ENCODE measurements around the gene TFF2.

Gene TFF2

DNA sequence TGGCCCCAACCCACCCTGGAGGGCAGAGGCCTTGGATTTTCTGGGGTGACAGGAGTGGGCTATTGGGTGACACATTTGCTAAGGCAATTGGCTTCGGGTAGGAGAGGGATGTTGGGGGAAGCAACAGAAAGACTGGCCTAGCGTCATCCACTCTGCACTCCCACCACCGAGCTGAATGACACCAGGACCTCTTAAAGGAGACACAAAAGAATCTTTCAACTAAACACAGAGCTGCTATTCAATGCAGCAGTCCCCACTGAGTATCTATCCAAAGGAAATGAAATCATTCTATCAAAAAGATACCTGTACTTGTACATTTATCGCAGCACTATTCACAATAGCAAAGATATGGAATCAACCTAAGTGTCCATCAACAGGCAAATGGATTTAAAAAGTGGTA, 6.2 kb downstream of the TFF2 start:
- DNase-seq, result no peak

DNA sequence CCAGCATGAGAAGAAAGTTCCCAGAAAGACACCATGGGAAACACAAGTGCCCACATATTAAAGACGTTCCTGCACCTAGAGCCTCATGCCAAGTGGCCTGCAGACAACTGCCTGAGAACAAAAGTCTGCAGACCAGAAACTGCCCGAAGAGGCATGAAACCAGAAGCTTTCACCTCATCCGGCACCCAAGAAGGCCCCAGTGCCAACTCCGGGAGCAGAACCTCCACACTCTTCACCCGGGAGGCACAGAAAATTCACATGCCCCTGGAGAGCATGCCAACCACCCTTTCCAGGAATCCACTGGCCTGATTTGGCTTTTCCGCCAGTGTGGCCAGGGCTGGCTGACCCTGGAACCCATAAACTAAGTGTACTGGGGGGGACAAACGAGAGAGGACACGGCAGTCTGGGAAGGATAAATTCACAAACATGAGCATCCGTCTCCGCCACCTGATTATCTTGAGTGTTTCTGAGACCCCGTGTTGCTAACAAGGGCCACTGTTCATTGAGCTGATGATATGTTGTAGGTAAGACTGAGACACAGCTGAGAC, 6.8 kb downstream of the TFF2 start:
- DNase-seq, result no peak

DNA sequence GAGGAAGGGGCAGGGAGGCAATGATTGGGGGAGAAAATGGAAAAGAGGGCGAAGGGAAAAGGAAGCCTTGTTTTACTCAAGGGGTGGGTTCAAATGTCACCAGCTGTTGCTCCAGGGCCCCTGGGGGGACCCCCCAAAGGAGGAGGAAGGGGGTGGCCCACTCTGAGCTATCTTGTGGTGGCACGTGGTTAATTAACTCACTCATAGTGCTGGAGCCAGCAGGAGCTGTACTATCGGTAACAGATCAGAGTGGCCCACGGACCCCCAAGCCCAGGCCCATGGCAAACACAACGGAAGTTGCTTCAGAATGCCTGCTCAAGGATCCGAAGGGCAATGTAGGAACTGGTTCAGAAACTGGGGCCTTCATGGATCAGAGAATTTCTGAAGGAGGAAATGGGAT, 7.2 kb downstream of the TFF2 start:
- DNase-seq, result no peak

DNA sequence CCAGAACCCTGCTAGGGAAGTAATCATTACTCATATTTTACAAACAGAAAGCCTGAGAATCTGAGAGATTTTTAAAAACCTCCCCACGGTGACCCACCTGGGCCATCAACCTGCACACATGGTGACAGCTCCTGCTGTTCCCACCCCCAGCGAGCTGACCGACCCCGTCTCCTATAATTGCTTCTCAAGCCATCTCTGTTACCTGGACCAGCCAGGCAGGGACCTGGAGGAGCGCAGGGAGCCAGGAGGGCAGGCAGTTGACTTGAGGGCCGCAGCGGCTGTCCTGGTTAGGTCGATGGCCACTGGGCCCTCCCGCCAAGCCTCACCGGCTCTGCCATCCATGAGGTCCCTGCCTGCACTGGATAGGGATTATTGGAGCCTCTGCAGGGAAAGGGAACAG, 7.7 kb downstream of the TFF2 start:
- no peak for DNase-seq

DNA sequence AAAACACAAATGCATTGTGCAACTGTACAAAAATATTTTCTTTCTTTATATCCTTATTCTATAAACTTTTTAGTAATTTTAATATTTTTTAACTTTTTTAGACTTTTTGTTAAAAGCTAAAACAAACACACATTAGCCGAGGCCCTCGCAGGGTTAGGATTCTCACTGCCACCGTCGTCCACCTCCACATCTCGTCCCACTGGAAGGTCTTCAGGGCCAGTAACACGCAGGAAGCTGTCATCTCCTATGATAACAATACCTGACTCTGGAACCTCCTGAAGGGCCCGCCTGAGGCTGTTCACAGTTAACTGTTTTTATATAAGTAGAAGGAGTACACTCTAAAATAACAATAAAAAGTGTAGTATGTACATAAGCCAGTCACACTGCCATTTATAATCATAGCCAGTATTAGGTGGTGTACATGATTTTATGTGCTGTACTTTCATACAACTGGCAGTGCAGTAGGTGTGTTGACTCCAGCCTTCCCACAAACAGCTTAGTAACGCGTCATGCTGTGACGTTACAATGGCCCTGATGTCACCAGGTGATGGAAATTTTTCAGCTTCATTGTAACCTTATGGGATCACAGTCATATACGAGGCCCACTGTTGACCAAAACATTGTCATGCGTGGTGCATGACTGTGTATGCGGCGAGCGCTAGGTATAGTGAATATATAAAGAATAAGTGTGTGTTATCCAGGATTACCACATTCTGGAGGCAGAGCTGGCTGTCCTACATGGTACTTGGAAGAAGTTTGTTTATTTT, 8.8 kb downstream of the TFF2 start:
- no peak for DNase-seq

DNA sequence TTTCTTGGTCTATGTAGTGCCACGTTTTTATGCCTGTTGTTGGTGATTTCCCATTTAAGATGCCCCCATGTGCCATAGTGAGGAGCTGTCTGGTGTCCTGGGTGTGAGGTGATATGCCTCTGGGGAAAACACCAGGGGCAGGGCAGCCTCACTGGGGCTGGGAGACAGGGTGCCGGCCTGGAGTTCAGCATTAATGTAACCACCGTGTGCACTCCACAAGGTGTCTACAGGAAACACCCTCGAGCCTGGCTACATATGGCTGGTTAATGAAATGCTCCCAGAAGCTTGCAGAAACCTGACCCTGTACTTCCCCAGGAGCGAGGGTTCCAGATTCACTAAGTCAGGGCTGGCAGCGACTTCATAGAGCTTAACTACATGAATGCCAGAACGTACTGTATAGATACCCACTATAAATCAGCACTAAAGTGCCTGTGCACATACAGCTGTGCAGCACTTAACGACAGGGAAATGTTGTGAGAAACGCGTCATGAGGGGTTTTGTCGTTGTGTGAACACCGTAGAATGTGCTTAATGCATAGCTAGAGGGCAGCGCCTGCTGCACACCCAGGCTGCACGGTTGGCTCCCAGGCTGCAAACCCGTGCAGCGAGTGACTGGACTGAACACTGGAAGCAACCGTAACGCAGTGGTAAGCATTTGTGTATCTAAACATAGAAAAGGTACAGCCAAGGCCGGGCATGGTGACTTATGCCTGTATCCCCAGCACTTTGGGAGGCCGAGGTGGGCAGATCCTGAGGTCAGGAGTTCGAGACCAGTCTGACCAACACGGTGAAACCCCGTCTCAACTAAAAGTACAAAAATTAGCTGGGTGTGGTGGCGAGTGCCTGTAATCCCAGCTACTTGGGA, 10.4 kb downstream of the TFF2 start:
- DNase-seq, result no peak

DNA sequence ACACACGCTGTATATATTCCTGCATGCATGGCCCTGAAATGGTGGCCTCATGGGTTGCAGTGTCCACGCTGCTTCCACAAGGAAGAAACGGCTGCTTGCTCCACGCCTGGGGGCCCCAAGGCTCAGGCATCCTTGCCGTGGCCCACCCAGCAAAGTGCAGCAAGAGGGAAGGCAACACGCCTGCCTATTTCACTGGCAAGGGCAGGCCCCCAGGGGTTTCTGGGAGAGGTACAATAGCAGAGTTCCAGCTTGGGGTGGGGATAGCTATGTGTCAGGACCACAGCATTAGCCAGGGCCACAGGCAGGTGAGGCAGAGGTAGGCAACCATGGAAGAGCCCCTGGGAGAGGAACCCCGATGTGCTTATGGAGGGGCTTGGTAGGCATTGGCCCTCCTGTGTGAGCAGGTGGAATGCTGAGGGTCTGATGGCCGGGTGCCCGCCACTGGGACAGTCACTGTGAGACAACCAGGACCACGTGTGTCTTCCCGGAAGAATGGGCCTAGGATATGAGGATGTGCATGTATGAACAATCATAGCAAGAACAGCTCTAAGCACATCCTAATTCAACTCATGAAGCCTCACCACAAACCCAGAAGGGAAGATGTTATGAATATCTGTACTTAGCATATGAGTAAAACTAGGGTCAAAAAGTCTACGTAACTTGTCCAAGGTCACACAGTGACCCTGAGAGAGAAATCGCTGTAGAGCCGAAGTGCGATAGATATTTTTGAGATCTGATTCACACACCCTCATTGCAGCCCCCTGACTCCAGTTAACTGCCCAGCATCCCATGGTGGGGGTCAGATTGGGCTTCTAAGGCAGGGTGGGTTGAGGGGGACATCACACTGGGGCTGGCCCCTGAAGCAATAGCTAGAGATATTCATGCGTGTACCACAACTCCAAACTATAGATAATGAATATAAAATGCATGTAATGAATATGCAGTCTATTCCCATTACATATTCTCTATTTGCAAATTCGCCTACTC, 11.8 kb downstream of the TFF2 start:
- no peak for DNase-seq

DNA sequence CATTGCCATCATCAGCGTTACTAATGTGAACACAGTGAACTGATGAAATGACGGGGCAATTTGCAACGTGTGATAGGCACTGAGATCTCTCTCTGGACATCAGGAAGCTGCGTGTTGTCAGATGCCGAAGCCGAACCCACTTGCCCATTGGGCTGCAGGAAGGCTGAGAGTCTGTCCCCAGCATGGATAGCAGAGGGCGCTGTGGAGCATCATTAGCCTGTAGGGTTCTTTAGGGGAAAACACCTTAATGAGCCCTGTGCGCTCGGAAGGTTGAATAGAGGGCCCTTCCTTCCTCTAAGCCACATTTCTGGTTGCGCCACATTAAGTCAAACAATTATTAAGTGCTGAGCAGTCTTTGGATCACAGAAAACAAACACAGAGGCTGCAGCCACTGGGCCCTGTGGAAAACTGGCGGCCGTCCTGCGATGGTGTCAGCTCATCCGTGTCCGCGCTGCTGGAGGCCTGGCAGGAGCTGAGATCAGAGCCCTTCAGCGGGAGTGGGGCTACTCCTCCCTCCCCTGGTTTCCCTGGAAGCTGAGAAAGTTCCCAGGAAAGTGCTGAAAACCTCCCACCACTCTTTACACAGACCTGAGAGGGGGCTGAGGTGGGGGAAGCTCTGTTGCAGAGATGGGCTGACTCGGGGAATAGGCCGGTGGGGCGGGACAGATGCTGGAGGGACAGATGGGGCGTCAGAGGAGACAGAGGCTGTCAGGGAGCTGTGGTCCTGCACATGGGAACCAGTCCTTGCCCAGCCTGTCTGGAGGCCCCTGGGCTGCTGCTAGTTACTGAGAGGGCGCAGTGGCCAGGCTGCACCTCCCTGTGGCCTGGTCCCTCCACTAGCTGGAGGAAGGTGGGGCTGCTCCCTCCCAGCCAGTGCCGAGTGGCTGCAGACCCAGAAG, 12.7 kb downstream of the TFF2 start:
- peak; percentile 74 for DNase-seq

DNA sequence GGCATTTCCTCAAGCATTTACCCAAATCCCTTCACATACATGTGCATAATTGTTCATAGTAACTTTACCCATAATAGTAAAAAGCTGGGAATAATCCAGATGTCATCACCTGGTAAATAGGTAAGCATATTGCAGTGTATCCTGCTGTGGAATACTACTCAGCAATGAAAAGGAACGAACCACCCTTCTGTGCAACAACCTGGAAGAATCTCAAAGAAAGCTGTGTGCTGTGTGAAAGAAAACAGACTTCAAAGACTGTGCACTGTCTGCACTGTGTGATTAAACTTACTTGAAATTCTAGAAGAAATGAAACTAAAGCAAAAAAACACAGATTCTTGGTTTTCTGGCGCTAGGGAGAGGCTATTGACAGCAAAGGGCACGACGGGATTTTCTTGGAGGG, 13.5 kb downstream of the TFF2 start:
- no peak for DNase-seq

DNA sequence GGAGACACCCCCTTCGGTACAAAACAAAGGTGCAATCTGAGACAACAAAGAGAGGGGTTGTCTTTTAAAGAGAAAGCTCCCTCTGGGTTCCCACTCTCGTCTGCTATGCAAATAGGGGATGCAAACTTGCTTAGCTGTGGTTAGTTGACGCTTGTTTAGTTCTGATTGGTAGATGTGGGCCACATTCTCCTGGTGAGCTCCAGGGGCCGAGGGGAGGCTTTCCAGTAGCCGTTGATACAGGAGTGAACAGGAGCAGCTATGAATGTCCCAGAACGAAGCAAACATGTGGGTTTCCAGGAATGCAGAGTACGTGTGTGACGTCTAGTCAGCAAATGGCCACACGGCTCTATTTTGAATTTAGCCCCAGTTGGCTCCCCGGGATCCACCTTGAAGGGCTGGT, 14.7 kb downstream of the TFF2 start:
- DNase-seq, result no peak

DNA sequence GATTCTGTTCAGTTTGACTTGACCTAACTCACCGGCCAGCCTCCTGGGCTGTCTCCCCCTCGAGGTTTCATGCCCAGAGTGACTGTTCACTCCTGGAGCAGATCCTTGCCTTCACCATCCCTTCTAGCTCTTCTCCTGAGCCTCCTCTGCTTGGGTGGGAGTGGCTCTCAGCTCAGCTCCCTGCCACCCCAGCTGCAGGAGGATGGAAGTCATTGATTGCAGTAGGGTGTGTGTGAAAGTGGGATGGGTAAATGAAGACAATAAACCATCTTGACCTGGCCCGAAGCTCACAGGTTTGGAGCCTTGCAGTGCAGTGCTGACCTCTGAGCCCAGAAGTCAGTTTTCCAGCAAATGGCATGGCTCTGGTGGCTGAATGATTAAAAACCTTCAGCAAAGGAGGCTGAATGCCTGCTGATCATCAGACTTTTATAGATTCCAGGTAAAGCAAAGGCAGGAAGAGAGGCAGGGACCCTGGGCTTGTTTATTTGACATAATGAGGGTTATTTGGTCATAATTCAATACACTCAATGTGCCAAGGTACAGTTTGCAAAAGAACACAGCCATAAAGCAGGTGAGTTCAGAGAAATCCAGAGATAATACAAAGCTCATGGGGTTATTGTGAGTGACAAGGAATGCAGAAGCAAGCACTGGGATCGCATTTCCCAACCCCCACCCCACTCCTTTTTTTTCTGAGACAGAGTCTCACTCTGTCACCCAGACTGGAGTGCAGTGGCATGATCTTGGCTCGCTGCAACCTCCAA, 18.1 kb downstream of the TFF2 start:
- no peak for DNase-seq

DNA sequence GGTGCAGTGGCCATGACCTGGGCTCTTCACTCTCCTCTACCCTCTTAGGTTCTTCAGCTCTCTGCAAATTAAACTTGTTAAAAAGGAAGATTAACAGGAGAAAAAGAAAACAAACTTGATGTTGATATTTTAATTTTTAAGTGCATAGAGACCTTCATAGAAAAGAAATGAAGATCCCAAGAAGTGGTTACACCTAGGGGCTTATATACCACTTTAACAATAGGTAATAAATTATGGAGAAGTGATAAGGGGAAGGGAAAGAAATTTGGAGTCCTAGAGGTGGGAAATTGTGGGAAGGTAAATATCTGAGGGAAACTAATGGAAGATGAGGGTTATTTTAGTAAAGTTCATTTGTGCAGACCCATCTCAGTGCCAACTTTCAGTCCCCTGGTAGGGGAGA, 19.1 kb downstream of the TFF2 start:
- no peak for DNase-seq

DNA sequence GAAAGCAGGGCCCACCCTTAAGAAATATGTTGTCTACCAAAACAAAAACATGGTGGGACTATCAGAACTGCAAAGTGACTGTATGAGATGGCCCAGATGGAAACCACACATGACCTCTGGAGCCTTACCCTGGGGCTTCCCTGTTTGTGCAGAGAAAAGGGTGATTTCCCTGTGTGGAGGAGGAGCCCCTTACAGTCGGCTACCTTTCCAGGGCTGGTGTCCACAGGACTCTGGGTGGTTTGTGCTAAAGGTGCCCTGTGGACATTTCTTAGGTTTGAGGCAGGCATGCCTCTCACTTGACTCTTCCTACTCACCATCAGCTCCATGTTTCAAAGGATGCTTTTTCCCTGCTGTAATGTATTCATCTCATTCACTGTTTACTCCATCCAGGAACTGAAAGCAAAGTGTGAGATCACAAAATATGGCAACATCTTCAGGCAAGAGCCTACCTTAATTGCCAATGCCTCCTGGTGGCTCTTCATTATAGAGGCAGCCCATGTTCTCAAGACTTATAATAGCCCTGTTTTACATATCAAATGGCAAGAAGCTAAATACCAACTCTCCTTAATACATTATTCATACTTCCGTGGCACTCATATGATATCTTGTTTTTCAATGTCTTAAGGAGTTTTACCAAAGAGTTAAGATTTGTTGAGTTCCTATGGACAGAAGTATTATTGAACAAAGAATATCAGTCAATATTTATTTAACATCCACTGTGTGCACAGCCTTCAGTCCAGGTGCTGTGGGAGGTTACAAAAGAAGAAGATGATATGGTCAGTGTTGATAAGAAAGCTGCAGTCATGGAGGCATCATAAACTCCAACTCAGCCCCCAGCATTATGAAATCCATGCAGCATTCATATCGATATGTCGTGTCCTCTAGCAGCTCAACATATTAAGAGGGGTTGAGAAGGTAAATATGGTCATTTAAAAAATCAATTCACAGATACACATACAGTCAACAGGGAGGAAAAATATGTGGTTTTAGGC, 20.1 kb downstream of the TFF2 start:
- DNase-seq, result no peak

DNA sequence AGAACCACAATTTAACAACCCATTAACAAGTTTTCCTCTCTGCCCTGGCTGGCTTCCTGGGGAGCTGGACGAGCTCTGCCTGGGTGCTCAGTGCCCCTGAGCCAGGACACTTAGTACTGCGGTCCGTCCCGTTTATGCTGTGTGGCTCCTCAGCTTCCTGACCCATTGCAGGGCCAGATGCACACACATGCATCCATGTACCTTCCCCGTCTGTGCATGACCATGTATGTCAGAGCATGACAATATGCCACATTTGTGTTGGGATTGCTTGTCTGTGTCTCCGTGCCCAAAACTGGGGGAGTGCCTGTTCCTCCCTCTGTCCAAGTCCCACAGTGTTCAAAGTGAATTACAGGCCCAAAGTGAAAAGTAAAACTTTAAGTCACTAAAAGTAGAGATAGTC, 25.9 kb downstream of the TFF2 start:
- no peak for DNase-seq

DNA sequence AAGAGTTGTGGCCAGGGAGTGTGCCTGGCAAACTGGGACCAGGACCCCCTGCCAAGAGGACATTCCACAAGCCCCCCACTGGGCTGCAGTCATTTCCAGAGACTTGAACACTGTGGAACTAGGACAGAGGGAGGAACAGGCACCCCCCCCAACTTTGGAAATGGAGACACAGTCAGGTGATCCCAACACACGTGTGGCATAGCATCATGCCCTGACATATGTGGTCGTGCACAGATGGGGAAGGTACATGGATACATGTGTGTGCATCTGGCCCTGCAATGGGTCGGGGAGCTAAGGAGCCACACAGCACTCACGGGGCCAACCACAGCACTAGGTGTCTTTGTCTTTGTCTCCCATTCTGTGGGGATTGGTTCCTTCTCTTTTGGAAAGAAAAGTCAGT, 28.9 kb downstream of the TFF2 start:
- no peak for DNase-seq

DNA sequence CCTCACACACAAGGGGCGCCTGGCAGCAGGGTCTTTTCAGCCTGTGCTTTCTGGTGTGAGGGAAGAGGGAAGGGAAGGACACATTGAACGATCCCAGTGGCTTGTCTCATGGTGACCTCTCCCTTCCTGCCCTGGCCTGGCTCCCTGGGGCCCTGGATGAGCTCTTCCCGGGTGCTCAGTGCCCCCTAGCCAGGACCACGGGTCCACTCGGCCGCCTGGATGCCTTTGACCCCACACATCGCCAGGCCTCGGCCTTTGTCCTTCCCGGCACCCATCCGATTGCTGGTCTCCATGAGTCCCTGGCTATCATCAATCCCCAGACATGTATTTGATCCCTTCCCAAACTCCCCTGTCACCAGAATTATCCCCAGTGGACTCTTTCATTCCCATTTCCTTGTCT, 29.6 kb downstream of the TFF2 start:
- no peak for DNase-seq

DNA sequence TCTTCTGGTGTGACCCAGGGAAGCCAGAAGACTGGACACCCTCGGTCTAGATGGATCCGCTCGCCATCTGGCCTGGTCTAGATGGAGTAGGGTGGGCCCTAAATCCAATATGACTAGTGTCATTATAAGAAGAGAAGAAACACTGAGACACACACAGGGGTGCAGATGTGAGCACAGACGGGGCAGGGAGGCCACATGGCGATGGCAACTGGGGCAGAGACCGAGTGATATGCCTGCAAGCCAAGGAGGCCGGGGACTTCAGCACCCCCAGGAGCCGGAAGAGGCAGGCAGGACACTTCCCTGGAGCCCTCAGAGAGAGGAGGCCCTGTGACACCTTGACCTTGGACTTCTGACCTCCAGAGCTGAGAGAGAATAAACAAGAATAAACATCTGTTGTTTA, 30.0 kb downstream of the TFF2 start:
- DNase-seq, result no peak

DNA sequence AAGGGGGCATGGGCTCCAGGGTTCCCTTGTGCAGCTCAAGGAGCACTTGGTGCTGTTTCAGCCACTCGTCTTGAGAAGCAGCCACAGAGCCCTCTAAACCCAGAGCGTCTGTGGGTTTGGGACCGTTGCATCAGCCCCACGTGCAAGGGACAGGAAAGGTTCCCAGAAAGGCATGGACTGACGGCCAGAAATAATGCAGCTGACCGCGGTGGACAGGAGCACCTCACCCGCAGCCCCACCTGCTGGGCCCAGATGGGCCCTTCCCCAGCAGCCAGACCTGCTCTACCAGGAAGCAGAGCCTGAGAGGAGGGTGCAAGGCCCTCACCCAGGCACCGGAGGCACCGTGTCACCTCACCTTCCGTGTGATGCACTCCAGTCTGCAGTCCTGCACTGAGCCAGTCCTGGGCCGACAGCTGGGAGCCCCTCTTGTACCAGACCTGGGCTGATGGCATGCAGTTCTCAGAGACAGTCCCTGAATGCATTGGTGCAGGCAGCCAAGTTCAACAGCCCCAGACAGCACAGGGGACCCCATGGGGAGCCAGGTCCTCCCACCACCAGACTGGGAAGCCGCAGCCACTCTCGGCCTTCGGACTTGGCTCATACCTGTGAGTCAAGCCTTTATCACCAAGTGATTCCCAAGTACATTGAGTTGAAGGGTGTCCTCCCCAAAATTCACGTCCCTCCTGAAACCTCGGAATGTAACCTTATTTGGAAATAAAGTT, 30.8 kb downstream of the TFF2 start:
- DNase-seq, result no peak

DNA sequence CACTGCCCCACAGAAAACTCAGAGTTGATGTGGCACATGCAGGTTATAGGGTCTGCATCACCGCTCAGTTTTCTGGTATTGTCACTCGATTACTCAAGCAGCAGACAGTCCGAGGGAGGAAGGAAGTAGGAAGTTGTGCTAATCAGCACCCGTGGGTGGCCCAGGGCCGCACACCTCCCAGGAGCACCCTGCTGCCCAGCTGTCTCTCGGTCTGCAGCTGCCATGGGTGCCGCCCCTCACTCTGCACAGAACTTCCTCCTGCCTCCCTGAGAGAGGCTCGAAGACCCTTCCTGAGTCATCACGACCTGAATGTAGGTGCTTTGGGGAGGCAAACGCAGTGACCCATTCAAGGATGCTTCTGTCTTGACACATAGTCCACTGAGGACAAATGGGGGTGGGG, 31.4 kb downstream of the TFF2 start:
- DNase-seq, result no peak

All from effector CD4-positive, alpha-beta T cell (primary cell).